ENCODE measurements around the gene ZBTB38.
A peak's percentile ranks its signal among the peaks of the same experiment; 100 is the strongest.

ZBTB38 gene

GRCh38 chr3:141338881-141339280, 29.4 kb upstream of the ZBTB38 start:
- DNase-seq (ENCODE audit: low read depth, low spot score): no peak

GRCh38 chr3:141341536-141341935, 26.8 kb upstream of the ZBTB38 start:
- DNase-seq (ENCODE audit: low read depth, low spot score): no peak

GRCh38 chr3:141342386-141342785, 25.9 kb upstream of the ZBTB38 start:
- no peak for DNase-seq (ENCODE audit: low read depth, low spot score)

GRCh38 chr3:141343077-141343476, 25.2 kb upstream of the ZBTB38 start:
- DNase-seq (ENCODE audit: low read depth, low spot score): no peak

- no peak for DNase-seq (ENCODE audit: low read depth, low spot score)
Observed at GRCh38 chr3:141343865-141344271, 24.4 kb upstream of the ZBTB38 start.

- DNase-seq (ENCODE audit: low read depth, low spot score): no peak
Observed at GRCh38 chr3:141345528-141345927, 22.8 kb upstream of the ZBTB38 start.

- no peak for DNase-seq (ENCODE audit: low read depth, low spot score)
Observed at GRCh38 chr3:141346007-141346406, 22.3 kb upstream of the ZBTB38 start.

- no peak for DNase-seq (ENCODE audit: low read depth, low spot score)
Observed at GRCh38 chr3:141346418-141346817, 21.9 kb upstream of the ZBTB38 start.

- no peak for DNase-seq (ENCODE audit: low read depth, low spot score)
Observed at GRCh38 chr3:141346839-141347238, 21.5 kb upstream of the ZBTB38 start.

GRCh38 chr3:141348837-141349236, 19.5 kb upstream of the ZBTB38 start:
- no peak for DNase-seq (ENCODE audit: low read depth, low spot score)

GRCh38 chr3:141349711-141350110, 18.6 kb upstream of the ZBTB38 start:
- DNase-seq (ENCODE audit: low read depth, low spot score): no peak

GRCh38 chr3:141350666-141351065, 17.6 kb upstream of the ZBTB38 start:
- DNase-seq (ENCODE audit: low read depth, low spot score): no peak

- no peak for DNase-seq (ENCODE audit: low read depth, low spot score)
Observed at GRCh38 chr3:141352262-141352984, 15.9 kb upstream of the ZBTB38 start.

GRCh38 chr3:141353652-141354495, 14.4 kb upstream of the ZBTB38 start:
- peak; percentile 18 for DNase-seq (ENCODE audit: low read depth, low spot score)

- no peak for DNase-seq (ENCODE audit: low read depth, low spot score)
Observed at GRCh38 chr3:141354517-141354916, 13.8 kb upstream of the ZBTB38 start.

- DNase-seq (ENCODE audit: low read depth, low spot score): no peak
Observed at GRCh38 chr3:141355242-141355641, 13.1 kb upstream of the ZBTB38 start.

GRCh38 chr3:141356046-141356445, 12.3 kb upstream of the ZBTB38 start:
- no peak for DNase-seq (ENCODE audit: low read depth, low spot score)

GRCh38 chr3:141360888-141361598, 7.3 kb upstream of the ZBTB38 start:
- peak; percentile 69 for DNase-seq (ENCODE audit: low read depth, low spot score)

- DNase-seq (ENCODE audit: low read depth, low spot score): no peak
Observed at GRCh38 chr3:141362736-141363135, 5.6 kb upstream of the ZBTB38 start.

- no peak for DNase-seq (ENCODE audit: low read depth, low spot score)
Observed at GRCh38 chr3:141365201-141365600, 3.1 kb upstream of the ZBTB38 start.

- peak; percentile 14 for DNase-seq (ENCODE audit: low read depth, low spot score)
Observed at GRCh38 chr3:141366285-141367037, 1.8 kb upstream of the ZBTB38 start.

All from ELF-1 (cell line).